Pulmonary artery endothelial cell (primary cell): Measurements from ENCODE around the gene LHX3. TPM values are rescaled to one million over a fixed set of nuclear protein-coding genes. Genes with fewer than 3 reads are reported as not detected.

Experiments
- DNase-seq: peaks from one replicate; pipeline ENCODE4 v3.0.0-alpha.2; 2011; ENCODE audit warnings: low read depth, low spot score
- total RNA-seq: library from RNA; depleted of rRNA; stranded (reverse); fragments of >200 nt; gene quantifications from 2 replicates; pipeline ENCODE4 v1.2.3, GENCODE V29; 2014

Gene LHX3
- total RNA-seq, 1 donor from 2014 or later, result not detected

DNA sequence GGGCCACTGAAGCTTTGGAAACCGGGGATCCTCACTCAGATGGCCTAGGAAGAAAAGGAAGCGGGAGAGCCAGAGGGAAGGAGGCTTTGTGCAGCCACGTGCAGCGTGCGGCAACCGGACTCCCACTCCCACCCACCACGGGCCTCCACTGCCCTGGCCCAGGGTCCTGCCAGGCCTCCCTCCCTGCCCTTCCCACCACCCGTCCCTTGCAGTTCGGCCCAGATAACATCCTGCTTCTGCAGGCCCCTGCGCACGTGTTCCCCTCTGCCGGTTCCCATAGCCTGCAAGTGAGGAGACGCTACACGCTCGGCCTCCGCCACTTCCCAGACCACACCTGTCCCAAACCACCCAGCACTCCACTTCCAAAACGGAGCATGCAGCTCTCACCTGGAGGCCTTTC lies 4.3 kb upstream of the LHX3 start:
- DNase-seq, result no peak

DNA sequence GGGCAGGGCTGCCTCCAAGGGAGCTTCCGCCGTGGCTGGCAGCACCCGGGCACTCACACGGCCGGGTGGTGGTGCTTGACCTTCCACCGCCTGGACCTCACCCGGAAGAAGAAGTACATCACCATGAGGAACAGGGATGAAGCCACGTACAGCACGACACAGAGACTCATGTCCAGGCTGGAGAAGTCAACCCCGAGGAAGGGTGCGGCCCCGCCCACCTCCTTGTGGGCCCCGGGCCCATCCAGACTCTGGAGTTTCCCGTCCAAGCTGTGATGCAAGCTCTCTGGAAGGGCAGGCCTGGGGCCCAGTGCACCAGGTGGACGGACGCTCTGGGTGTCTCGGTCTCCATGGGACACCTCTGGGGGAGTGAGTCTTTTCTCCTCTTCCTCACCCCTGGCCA lies 3.7 kb upstream of the LHX3 start:
- DNase-seq, result no peak

DNA sequence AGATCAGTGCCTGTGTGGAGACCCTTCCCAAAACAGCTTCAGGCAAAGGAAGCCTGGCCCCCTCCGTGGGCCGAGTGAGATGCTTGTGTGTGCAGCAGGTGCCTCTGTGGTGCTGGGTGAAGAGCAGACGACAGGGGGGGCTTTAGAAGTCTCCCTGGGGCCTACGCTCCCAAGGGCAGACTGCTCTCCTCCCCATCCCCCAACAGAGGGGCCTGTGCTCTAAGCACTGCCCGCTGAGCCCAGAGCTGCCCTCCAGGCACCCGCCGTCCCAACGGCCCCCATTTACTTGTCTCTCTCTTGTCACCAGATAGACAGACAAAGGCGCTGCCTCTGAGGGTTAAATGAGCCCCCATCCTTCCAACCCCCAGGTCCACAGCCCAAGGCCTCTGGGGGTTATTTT lies 2.7 kb upstream of the LHX3 start:
- no peak for DNase-seq

DNA sequence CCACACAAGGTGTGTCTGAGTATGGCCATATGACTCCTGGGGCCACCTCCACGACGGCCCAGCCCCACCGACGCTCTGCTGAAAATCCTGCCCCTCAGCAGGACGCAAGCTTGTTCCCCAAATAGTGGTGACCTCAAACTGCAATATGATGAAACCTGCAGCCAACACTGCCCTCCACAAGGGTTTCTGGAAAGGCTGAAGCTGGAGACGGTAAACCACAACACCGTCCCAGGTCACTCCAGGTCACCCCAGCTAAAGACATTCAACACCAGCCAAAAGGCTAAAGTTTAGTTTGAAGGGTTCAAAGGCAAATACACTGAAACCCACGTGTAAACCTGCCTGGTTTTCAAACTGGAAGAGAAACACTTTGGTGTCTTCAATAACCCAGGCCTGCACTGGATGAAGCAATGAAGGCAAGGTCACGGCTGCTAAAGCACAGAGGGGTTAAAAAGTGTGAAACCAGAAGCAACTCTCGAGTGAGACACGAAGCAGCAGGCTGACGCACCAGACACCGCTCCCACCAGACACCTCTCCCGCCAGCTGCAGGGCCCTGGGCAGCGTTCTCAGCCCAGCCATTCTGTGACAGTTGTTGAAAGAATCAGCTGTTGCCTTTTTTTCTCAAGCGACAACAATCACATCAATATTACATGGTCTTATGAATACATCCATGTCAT lies 1.8 kb upstream of the LHX3 start:
- DNase-seq, result no peak

DNA sequence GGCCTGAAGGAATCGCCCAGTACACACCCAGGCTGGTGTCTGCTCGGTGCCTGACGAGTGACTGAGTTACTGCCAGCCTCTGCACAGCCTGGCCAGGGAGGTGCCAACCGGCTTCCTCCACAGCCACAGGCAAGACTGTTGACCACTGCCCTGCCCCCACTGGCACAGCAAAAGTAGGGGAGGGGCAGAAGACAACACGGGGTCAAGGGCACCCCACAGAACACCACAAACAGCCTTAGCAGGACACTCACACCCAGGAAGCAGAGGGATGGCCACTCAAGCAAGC lies 722 bp upstream of the LHX3 start:
- DNase-seq, result no peak

DNA sequence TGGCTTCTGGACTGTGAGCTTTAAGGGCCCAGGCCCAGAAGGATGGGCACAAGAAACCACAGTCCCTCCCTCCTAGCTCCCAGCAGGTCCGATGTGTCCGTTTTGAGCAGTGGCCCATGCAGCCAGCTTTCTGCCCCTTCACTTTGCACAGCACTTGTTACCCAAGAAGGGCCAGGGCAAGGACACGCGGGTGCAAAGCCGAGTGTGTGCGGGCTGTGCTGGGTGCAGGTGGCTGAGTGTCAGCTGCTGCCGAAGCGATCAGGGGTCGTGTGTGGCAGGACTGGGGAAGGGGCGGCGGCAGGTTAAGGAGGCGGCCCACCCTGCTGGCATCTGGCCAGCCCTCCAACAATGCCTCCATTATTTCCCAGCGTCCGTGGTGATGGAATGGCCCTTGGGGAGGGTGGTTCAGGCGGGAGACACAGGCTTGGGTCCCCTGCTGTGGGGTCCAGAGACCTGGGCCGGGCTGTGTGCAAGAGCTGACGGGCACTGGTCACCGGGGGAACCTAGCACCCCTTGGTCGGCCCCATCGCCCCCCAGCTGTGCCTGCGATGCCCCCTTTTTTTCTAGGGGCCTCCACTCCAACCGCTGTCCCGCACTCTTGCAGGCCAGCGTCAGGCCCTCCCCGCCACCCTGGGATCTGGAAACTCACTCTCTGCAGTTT lies 653 bp downstream of the LHX3 start:
- no peak for DNase-seq

DNA sequence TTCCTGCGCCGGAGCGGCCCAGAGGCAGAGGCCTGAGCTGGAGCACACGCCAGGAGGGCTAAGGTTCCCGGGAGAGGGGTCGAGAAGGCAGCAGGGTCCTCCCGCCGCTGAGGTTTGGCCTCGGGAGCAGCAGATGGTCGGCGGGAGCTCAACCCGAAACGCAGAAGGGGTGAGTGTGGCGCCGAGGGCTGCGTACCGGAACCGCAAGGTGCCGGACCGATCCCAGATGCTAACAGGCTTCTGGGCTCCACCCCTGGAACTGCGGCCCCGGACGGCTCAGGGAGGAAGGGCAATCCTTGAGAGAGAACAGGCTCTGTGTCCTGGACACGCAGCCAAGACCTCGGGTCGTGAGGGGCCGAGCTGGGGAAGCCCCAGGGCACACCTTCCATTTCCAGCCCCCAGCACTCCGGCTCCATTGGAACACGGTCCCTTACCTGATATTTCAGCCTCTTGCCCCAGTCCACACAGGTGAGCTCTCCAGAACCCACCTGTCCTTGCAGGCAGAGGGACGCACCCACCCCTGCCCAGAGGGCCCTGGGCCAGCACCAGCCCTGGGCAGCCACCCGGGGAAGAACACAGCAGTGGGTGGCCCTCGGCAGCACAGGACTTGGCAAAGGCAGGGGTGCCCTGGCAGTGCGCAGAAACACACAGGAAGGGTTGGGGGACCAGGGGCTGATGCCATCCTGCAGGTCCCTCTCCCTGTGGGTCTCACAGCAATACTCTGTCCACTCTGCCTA lies 1.4 kb downstream of the LHX3 start:
- no peak for DNase-seq

DNA sequence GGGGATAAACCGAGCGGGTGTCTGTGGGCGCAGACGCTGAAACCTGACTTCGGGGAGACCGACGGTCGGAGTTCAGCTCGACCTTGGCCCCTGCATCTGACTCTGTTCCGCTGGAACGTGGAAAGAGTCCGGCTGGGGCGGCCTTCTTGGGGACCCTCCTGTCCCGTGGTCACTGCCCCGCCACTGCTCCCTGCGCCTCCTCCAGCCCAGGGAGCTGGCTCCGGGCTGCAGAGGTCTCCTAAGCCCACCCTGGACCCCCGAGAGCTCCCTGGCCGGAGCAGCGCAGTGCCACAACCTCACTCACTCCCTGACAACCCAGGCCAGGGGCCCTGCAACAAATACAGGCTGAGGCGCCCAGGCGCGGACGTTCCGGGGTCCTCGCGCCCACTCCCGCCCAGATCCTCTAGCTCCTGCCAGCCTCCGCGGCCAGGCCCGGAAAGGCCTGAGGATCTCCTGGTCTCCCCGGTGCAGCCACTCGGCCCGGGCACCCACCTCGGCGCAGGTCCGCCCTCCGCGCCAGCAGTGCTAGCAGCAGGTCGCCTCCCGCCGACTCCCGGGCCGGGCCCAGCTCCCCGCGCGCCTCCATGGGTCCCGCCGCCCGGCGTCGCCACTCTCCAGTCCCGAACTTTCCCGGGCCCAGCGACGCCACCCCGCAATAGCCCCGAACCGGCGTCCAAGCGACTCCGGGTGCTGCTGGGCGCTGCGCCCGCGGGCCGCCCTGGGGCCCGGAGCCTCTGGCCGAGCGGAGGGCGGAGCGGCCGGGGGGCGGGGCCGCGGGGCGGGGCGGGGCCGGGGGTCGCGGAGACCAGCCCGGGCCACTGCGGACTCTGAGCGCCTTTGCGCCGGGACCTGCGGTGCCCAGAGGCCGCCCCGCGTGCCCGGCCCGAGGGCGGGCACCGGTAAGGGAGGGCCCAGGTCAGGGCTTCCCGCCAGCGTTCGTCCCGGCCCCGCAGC lies 2.2 kb downstream of the LHX3 start:
- DNase-seq, result no peak

DNA sequence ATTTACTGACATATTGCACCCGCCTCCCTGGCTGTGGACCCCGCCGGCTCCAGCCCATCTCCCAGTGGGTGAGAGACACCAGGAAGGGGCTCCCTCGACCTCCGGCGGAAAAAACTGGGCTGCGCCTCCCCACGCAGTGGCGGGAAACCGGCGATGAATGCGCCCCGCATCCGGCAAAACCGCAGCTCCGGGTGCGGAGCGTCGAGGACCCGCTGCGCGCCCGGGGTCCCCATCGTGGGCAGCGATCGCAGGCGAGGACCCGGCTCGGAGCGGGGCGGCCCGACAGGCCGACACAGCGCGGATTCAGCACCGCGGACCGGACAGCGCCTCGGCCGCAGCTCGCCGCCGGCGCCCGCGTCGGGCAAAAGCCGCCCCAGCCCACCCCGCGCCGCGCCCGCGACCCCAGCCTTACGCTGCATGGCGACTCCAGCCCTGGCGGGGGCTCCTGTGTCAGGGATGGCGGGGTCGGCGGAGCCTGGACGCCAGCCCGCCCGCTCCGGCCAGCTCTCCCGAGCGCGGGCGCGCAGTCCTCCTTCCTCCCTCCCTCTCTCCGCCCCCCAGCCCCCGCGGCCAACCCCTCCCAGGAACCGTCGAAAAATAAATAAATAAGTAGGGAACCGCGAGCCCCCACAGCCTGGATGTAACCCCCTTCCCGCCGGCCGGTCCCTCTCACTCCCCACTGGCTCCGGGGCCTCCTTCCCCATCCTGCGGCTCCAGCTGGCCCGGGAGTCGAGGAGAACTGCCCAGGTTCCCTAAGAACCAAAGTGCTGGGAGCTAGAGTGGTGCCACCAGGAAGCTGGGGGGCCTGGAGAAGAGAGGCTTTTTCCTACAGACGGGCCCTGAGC lies 3.1 kb downstream of the LHX3 start:
- DNase-seq, result no peak

DNA sequence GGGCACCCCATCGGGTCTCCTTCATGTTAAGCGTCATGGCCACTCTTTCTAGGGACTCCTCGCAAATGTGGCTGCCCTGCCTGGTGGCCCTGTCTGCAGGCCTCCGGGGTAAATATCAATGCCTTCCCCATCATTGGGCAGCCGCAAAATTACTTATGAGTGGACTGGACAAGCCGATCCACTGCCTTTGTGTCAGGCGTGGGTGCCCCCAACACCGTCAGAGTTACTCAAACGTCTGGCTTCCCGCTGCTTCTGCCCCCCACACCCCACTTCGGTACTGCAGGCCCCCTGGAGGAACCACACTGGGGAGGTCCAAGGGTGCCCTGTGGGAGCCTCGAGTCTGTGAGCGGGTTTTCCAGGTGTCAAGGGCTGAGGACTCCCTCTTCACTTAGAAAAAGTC lies 3.8 kb downstream of the LHX3 start:
- DNase-seq, result no peak

DNA sequence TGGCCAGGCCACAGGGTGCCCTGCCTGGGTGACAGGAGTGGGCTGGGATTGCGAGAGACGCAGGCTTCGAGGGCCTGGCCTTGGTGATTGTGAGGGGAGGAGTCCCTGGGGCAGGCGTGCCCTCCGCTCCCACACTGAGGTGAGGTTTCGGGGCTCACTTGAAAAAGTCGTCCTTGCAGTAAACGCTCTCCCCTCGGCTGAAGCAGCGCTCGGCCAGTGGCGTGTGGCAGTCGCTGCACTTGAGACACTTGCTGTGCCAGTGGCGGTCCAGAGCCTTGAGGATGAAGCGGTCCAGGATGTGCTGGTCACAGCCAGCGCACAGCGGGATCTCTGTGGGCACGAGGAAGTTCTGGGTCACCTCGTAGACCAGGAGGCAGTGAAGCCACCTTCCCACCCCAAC lies 4.5 kb downstream of the LHX3 start:
- no peak for DNase-seq

DNA sequence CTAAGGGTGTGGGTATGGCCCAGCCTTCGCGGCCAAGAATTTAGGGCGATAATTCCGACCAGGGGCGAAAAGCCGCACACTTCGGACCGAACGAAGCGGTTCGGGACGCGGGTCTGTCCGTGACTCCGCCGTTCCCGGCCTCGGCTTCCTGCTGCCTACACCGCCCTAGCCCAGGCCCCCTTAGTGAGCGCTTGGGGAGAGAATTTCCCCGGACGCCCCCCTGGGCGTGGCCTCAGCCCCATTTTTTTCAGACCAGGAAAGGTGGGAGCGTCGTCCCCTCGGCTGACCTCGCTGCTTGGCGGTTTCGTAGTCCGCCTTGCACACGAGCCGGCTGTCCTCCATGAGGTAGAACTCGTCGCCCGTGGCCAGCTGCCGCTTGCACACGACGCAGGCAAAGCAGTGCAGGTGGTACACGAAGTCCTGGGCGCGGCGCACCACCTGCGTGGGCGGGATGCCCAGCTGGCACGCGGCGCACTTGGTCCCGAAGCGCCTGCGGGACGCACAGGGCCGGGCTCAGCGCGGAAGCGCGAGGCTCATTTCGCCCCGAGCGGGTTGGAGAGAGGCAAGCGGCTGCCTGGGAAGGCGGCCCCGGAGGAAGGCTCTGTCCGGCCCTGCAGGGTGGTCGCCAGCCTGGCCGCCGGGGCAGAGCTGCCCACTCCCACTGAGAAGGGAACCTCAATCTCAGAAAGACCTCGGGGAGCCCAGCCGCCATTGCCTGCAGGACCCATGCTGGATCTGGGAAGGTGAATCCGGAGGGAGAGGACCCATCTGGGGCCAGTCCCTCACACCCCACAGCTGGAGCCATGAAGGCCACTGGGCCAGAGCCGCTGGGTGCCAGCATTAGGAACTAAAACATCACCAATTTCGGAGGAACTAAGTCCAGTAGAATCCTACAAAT lies 5.3 kb downstream of the LHX3 start:
- no peak for DNase-seq

DNA sequence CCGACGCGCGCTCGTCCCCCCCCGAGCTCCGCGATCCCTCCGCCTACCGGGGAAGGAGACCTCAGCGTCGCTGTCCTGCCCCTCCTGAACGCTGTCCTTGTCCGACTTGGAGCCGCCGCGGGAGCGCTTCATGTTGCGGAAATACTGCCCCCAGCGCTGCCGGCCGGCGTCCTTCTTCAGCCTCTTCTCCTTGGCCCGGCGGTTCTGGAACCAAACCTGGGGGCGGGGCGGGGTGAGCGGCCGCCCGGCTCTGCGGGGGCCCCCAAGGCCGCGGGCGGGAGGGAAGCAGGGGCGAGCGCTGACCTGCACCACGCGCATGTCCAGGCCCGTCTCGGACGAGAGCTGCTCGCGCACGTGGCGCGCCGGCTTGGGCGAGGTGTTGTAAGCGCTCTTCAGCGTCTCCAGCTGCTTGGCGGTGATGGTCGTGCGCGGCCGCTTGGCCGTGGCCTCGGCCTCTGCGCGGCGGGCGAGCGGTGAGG lies 6.3 kb downstream of the LHX3 start:
- no peak for DNase-seq

DNA sequence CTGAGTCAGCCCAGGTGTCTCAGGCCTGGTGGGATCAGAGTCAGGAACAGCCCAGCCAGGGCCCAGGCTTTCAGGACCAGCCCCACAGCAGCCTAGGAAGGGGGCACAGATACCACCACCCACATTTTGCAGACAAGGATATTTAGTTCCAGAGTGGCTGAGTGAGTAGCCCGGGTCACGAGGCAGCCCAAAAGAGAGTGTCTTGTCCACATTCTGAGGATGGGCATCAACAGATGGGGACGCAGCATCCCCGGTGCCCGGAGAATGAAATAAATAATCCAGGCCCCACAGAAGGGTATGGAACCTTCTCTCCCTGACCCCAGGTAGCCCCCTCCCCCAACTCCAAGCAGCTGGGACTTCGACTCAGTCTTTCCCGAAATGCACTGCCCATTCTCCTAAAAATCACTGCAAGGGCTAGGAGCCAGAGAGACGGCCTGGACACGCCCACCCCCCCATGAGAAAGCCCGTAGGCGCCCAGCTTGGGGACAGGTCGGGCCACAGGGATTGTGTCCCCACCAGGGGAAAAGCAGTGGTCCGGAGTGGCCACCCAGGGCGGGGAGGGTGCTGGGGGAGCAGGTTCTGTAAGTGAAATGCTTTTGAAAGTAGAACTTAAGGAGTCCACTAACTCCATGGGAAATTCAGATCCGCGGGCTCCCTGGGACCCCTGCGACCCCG lies 6.9 kb downstream of the LHX3 start:
- DNase-seq, result no peak

DNA sequence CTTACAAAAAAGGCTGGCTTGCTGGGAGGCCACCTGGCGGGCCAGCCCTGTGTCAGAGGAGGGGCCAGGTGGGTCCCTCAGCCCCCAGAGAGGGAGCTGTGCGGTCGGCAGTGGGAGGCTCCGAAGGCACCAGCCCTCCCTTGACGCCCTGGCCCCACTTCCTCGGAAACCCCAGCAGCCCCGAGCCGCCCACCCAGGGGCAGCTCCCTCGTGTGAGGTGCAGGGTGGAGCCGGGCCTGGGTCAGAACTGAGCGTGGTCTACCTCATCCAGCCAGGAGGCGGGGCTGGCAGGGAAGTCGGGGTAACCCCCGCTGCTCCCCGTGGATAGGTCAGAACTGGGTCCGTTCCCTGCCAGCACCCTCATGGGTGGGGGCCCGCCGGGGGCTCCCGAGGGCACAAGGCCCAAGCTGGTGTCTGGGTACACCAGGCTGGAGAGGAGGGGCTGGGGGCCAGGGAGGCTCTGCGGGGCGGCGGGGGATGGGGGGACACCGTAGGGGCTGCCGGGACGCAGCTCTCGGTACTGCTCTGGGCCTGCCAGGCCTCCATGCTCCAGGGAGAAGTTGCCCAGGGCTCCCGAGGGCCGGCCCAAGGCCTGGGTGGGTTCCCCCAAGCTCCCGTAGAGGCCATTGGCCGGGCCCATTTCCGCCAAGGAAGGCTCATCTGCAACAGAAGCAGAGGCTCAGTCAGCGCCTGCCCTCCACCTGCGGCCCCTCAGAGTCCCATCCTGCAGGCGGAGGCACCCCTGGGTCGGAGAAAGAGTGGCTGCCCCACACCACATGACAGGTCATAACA lies 7.6 kb downstream of the LHX3 start:
- no peak for DNase-seq

DNA sequence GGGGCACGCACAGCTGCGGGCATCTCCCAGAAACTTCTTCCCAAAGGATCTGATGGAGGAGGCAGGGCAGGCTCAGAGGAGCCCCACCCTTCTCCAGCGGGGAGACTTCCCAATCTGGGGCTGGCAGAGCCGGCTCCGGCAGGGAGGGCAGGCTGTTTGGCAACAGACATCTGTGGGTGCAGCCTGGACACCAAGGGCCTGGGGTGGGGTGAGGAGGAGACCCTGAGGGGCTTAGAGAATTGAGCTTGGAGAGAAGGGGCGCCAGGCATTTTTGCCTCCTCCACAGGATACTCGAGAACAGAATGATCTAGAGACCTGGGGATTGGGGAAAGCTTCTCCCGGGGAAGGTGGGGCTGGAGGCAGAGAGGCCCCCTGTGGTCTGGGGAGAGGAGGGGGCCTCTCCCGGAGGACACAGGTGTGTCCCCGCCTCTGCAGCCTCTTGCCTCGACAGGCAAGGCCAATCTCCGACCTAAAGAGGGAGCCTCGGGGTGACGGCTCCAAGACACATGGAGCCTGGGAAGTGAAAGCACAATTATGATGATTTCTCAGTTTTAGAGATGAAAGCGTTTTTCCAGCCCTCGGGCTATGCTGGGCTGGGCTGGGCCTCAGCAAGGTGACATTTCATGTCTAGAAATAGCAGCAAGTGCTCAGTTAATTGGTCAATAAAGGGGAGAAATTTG lies 8.4 kb downstream of the LHX3 start:
- no peak for DNase-seq

DNA sequence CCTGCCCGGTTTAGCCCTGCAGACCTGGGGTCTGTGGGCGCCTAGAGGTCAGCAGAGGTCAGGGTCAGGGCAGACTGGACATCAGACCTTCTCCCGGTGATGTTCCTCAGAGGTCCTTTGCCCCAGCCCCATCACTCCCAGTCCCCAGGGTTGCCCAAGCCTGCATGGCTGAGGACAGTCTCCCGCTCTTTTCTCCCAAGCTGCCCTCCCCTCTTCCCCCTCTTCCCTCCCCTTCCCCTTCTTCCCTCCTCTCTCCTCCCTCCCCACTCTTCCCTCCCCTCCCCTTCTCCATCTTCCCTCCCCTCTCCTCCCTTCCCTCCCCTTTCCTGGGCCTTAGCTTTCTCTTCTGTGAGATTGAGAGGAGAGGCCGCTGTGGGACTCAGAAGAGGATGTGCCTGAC lies 10.4 kb downstream of the LHX3 start:
- no peak for DNase-seq

DNA sequence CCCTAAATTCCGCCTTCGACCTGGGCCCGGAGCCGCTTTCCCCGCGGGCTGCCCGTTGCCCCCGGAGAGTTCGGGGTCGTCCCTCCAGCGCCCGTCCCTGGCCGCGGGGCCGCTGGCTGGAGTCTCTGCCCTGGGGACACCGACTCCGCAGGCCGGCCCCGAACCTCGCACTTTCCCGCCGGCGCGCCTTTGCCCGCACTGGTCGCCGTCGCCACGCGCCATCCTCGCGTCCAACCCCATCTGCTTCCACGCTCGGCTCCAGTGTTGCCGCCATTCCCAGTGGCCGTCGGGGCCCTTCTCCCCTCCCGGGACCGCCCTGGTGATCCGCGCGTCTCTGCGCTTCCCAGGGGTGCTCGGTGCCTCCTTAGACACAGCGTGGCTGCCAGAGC lies 11.0 kb downstream of the LHX3 start:
- no peak for DNase-seq
